ENCODE measurements around the gene GLB1L. TPM values are rescaled to one million over a fixed set of nuclear protein-coding genes. Genes with fewer than 3 reads are reported as not detected.
A peak's percentile ranks its signal among the peaks of the same experiment; 100 is the strongest.
"Not testable (repeated sequence)": the region's sequence is repeated elsewhere in the genome, so short reads cannot be mapped to it uniquely, and the experiment has no call there.

The GLB1L gene
- total and polyA plus RNA-seq, 2 of the 8 experiments (the other 6 are each of a cell fraction or from before 2014, with no cell fraction given): 3.7 to 4.0 TPM

DNA sequence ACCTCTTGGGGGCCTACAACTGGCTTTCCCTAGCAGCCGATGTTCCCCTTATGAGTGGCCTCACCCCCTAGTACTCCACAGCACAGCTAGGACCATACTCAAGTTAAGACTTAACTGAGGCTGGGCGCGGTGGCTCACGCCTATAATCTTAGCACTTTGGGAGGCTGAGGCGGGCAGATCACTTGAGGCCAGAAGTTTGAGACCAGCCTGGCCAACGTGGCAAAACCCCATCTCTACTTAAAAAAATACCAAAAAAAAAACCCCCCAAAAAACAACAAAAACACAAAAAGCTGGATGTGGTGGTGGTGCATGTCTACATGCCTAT is 41.8 kb upstream of the GLB1L start:
- not testable (repeated sequence) for H3K14ac ChIP-seq (ENCODE audit: insufficient read length); H3K27me3 ChIP-seq (replicated peaks in 1 of 4; ENCODE audit: control insufficient read depth in 3 of 4, extremely low read depth in 1 of 4, insufficient read depth in 3 of 4, low read length in 3 of 4); H3K4ac ChIP-seq (replicated peaks; ENCODE audit: insufficient read length, low read depth, low read length); H3K4me2 ChIP-seq (ENCODE audit: insufficient read depth in 1 of 2, low read depth in 2 of 2, low read length in 2 of 2); H2BK12ac ChIP-seq (ENCODE audit: low read depth, low read length); H3K23me2 ChIP-seq (ENCODE audit: low read depth, low read length); H4K8ac ChIP-seq (ENCODE audit: extremely low read depth, insufficient read depth, low read length); H2AK5ac ChIP-seq (ENCODE audit: low read depth, low read length); H3K27ac ChIP-seq (ENCODE audit: low read depth, low read length); H2BK20ac ChIP-seq (ENCODE audit: low read length); H3K18ac ChIP-seq (ENCODE audit: extremely low read depth, low read length); DNase-seq (ENCODE audit: low read depth in 1 of 2, low spot score in 2 of 2); H3K36me3 ChIP-seq (ENCODE audit: control insufficient read depth in 2 of 4, insufficient read depth in 4 of 4, low read length in 3 of 4); H2BK15ac ChIP-seq (ENCODE audit: low read length); H3K79me2 ChIP-seq (ENCODE audit: control insufficient read depth in 1 of 2, insufficient read depth in 2 of 2, low read length in 2 of 2); H4K91ac ChIP-seq (replicated peaks; ENCODE audit: insufficient read length, low read length); H3K56ac ChIP-seq (replicated peaks; ENCODE audit: insufficient read length, low read depth, low read length); H3K79me1 ChIP-seq (ENCODE audit: low read depth, low read length); H3K9ac ChIP-seq (replicated peaks in 1 of 4; ENCODE audit: extremely low read depth in 1 of 4, low read depth in 3 of 4, low read length in 3 of 4); H4K20me1 ChIP-seq (replicated peaks in 1 of 2; ENCODE audit: control insufficient read depth in 1 of 2, insufficient read depth in 2 of 2, low read length in 2 of 2); H3K9me3 ChIP-seq (ENCODE audit: insufficient read depth in 2 of 2, low read depth in 1 of 2, low read length in 1 of 2); H4K5ac ChIP-seq (ENCODE audit: insufficient read length, low read depth, low read length); H2BK120ac ChIP-seq (replicated peaks; ENCODE audit: low read depth, low read length); H2AFZ ChIP-seq (ENCODE audit: low read length); H3K4me3 ChIP-seq (ENCODE audit: extremely low read depth in 1 of 4, insufficient read depth in 2 of 4, low read depth in 3 of 4, low read length in 4 of 4); H3K23ac ChIP-seq (ENCODE audit: insufficient read length); FAIRE-seq
- WGBS, 2 experiments (ENCODE audit: extremely low coverage in 1 of 2, insufficient coverage in 1 of 2, insufficient read length in 1 of 2, insufficient replicate concordance in 2 of 2, low coverage in 1 of 2, low lambda C conversion rate in 2 of 2, missing lambda C conversion rate in 1 of 2): 87% methylated on average over 6 of the region's 6 CpGs; no CpG with 5 or more reads in 1 of the 2 experiments
- H3K4me1 ChIP-seq (replicated peaks in 1 of 4; ENCODE audit: control insufficient read depth in 3 of 4, insufficient read depth in 4 of 4, low read length in 3 of 4): peaks cover 0 to 10% (median 6%) of the 10 kb centered on the region in 4 experiments; a peak in 6 of 7 replicates
- ChIA-PET CTCF (ENCODE audit: partially characterized antibody) (interaction anchor here (0.9 to 12.1 kb wide), 7 partner anchors 5 to 111 kb away, joined by 3 to 220 read pairs (median 5); partner anchors contain the start of genes GLB1L and STK16), POLR2A (ENCODE audit: partially characterized antibody) (interaction anchor here (1.1 to 3.4 kb wide), 6 partner anchors 8 to 81 kb away, joined by 3 to 19 read pairs (median 4); partner anchors contain the start of genes TUBA4A and ZFAND2B)
- H2BK5ac ChIP-seq (ENCODE audit: low read depth, low read length): 0 out of 2 replicates have a peak overlapping the region, but pooled peaks have one; percentile 64
